Camera-type eye (tissue), 1 donor: ENCODE data around the gene GARIN6. TPM values are rescaled to one million over a fixed set of nuclear protein-coding genes. Genes with fewer than 3 reads are reported as not detected.

Experiments used
- total RNA-seq: library from RNA; depleted of rRNA; stranded (reverse); fragments of >200 nt; gene quantifications from one replicate; pipeline ENCODE4 v1.2.3, GENCODE V29; 2014

Gene GARIN6
- total RNA-seq = not detected

DNA sequence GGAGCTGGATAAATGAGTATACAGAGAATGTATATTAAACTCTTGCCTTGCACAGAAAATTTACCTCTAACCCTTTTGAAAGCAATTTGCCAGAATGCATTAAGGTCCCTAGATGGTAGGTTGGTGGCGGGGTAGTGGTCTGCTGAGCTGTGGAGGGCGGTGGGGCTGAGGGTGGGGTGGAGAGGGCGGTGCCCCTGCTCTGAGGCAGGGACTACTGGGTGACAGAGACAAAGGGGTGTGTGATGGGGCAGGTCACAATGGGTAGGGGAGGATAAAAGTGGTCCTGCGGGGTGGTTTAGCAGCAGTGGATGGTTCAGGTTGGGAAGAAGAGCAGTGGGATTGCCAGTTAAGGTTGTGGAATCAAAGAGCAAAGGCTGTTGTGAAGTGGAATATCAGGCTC is at the start of gene GARIN6:
GARIN6 (plus strand) TSS at position 301 of the 400 bp plus-strand sequence. CDS start 422 bp downstream, outside the sequence.

